Fibroblast of skin of left biceps (primary cell): ENCODE data around the gene IQGAP3.

Experiments
- DNase-seq, 2 experiments: peaks; one replicate each; pipeline ENCODE4 v3.0.0-alpha.2; 2013; ENCODE audit warnings: low read depth in 2 of 2

IQGAP3 gene

DNA sequence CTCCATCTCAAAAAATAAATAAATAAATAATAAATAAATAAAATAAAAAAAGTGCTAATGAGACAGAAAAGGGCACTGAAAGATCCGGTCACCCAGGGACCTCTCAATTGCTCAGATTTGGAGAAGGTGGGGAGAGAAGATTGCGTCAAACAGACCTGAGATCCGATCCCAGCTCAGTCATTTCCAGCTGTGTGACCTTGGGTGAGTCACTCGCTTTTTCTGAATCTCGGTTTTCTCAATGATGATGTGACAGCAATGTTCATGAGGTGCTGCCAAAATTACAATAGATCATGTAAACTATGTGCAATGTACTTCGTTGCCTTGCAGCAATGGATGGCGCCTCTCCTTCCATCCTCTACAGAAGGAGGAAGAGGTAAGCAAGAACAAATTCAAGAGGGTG is 60.7 kb downstream of the IQGAP3 start:
- no peak for DNase-seq

DNA sequence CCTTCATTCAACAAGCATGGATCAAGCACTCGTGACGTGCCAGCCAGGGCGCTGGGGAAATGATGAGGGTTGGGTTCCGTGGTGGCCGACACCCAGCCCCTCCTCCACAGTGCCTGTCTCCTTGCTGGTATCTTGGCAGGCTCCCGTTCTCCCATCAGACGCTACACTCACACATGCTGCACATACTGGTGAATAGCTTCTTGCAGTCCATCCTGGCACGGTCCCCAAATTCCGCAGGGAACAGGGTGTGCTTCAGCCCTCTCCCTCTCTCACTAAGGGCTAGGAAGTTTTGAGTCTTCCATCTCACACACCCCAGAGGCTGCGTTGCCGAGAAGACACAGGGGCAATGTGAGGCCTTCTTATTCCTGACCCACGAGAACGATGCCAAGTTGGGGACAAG is 61.7 kb downstream of the IQGAP3 start:
- DNase-seq: peak; percentile 49 to 55

- DNase-seq: no peak
Observed at GRCh38 chr1:156509424-156510034, 62.8 kb downstream of the IQGAP3 start.

DNA sequence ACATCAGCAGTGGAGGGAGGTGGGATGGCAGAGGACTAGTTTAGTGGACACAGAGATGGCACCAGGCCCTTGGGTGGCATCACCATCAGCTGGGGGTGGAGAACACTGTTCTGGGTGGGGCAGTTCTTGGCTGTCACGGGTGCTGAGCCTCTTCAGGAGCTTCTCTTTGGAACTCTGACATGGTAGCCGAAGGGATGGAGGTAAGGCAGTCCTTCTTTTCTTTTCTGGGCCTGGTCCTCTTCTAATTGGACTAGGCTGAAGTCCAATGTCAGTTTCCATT is 63.5 kb downstream of the IQGAP3 start:
- no peak for DNase-seq

GRCh38 chr1:156508205-156508954 is 64.0 kb downstream of the IQGAP3 start:
- no peak for DNase-seq

- no peak for DNase-seq
Observed at GRCh38 chr1:156506450-156506849, 65.9 kb downstream of the IQGAP3 start.

GRCh38 chr1:156505679-156506298 is 66.6 kb downstream of the IQGAP3 start:
- no peak for DNase-seq

- DNase-seq: peak; percentile 98
Observed at GRCh38 chr1:156504821-156505678, 67.3 kb downstream of the IQGAP3 start.

- no peak for DNase-seq
Observed at GRCh38 chr1:156504438-156504813, 67.9 kb downstream of the IQGAP3 start.

DNA sequence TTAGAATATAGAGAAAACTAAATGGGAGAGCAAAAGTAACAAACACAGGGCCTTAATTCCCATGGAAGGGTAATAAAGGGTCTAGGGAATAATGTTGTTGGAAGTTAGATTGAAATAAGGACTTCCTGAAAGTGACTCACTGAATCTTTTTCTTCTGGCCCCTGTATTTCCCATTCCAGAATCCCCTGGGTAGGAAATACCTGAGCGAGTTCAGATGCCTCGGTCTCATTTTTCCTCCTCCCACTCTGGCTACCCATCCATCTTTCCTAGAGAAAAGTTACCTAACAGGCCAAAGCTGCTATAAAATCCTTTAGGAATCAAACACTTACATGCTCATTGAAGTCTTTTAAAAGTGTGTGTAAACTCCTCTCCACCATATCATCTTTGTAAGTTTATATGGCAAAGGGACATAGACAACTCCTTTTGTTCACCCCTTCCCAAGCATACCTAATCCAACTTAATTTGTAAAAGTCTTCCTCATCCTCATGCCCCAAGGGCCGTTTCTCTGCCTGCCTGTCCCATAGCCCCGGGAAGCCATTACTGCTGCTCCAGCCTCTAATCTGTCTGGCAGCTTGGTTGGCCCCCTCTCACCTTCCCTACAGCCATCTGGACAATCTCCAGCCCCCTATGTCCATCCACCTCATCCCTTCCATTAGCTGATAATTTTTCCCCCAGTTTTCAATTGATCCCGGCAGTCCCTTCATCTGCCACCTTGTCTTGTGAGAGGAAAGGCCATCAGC is 68.5 kb downstream of the IQGAP3 start:
- DNase-seq: no peak

DNA sequence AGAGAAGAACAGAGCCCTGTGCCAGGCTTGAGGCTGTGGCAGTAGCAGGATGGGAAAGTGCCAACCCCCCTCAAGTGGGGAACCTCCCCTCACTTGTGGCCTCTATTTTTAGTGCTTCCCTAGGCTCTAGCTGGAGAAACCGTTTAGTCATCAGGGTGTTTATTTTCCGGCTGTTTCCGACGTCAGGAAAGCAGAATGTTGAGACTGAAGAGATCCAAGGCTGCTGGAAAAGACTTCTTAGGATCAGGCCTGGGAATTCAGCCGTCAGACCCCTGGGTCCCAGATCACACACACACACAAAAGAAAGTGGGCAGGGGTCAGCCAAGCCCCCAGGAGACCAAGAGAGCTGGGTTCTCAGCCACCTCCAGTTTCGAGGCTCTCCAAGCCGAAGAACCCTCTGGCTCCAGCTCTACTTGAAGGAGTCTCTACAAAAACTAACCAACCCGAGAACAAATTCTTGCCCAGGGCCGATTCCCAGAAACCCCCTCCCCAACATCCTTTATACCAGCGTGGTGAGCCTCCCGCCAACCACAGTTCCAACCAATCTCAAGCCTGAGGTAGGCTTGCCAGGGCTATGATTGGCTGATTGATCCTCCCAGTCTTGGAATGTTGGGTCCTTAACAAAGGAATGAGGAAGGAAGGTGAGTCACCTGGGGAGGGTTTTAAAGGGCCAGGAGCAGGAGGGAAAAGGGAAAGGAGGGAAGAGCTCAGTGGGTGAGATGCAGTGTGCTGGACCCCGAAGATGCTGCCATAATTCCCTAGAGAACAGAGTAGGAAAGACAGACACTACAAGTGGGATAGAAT is 69.3 kb downstream of the IQGAP3 start:
- peak; percentile 80 to 81 for DNase-seq

DNA sequence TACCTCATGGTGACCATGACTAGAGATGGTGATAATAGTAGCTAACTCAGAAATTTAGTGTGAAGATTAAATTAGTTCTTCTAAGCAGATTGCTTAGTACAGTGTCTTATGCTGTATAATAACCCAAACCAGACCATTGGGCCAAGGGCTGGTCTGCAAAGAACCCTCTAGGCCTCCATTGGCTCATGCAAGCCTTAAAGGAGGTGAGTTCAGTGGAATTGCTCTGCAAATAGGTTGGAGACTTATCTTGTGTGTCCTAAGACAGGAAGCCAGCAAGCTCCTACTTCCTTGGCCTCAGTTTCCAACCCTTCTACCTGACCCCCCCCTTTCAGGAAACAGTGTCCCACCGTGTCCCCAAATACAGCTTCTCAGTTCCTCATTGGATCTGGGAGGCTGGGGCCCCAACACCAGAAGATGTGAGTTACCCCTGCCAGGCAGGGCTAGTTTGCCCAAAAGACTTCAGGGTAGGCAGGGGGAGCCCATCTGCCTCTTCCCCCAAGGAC is 69.9 kb downstream of the IQGAP3 start:
- no peak for DNase-seq

GRCh38 chr1:156500793-156501506 is 71.4 kb downstream of the IQGAP3 start:
- peak; percentile 96 for DNase-seq

DNA sequence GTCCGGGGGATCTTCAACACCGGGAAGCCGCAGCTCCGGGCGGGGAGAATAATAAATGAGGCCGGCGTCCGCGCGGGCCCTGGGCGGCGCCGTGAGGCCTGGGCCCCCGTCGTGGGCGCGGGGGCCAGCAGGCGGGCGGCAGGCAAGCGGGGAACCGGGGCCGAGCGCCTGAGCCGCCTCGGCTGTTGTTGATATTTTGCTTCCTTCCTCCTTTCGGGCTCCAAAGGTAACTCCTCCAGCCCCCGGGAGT is 71.9 kb downstream of the IQGAP3 start, which contains the start of gene MEF2D:
TSS of gene MEF2D (minus strand) at position 233 of the 250 bp plus-strand sequence. CDS start 17,483 bp downstream, outside the sequence.
- no peak for DNase-seq

DNA sequence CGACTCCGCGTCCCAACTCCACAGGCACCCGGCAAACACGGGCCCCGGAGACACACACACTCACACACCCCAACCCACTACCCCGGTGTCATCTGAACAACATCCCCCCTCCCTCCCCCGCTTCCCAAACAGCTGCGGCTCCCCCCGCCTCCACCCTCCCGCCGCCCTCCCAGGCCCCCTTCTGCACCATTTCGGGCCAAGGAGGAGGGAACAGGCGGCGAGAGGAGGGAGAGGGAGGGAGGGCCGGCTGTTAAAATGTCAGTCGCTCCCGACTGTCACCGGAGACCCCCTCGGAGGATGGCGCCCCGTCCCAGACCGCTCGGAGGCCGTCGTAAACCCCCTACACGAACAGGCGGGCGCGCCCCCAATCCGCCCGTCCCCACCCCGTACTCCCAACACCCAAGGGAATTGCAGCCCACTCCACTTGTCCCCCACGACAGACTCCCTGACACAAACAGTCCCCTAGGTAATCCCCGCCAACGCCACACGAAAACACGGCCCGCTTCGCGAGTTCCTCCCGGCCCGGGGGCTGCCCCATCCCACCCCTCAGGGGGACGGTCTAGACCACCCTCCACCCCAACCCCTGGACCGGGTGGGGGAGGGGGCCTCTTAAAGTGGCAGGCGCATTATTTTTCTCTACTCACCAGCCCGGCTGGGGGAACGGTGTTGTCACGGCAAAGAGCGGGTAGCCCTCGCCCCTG is 72.4 kb downstream of the IQGAP3 start:
- no peak for DNase-seq

- no peak for DNase-seq
Observed at GRCh38 chr1:156499194-156499841, 73.0 kb downstream of the IQGAP3 start.

DNA sequence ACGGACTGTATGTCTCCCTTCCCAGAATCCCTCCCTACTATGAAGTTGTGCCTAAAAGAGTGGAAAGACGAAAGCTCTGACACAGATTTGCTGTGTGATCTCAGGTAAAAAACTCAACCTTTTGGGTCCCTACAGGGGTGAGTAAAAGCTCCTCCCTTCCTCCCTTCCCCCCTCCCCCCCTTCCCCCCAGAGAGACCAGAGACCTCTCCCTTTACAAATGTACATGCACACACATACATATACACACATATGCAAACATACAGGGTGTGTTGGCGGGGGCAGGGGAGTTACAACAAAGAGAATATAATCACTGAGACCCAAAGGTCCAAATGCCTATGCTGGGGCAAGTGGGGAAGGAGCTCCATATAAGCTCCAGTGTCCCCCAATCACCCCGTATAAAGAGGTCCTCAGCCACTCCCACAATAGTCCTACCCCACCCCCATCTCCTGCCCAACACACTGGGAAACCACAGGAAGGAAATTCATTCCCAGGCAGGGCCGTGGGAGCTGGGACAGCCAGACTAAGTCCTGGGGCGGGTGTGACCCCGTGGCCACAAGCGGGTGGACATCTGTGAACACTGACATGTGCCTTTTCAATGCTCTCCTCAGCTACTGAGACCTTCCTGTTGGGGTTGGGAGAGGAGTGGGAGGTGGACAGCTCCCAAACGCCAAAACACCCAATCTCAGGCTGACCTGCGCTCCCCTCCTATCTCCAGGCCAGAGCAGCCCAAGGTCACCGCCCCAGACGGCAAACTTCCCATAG is 73.8 kb downstream of the IQGAP3 start:
- DNase-seq: no peak

- DNase-seq: no peak
Observed at GRCh38 chr1:156497743-156498431, 74.5 kb downstream of the IQGAP3 start.
